Neuronal stem cell (in vitro differentiated cells): Measurements from ENCODE around the gene PRKAG1.

ENCODE experiments used
- DNase-seq: peaks from one replicate; pipeline ENCODE4 v3.0.0-alpha.2; 2013; ENCODE audit warnings: low spot score
- H2AFZ ChIP-seq: one replicate; pipeline ENCODE4 v1.6.1; 2013; ENCODE audit warnings: mild to moderate bottlenecking, low read length, inconsistent platforms
- H2AK5ac ChIP-seq: 2 replicates; pipeline ENCODE4 v1.6.1; 2013; ENCODE audit warnings: low read depth, mild to moderate bottlenecking, inconsistent platforms, low read length, moderate library complexity, mixed read lengths
- H2BK120ac ChIP-seq: 2 replicates; pipeline ENCODE4 v1.6.1; 2013; ENCODE audit warnings: low read depth, mild to moderate bottlenecking, inconsistent platforms, low read length, moderate library complexity, mixed read lengths
- H2BK12ac ChIP-seq: one replicate; pipeline ENCODE4 v1.6.1; 2013; ENCODE audit warnings: low read length, inconsistent platforms
- H2BK15ac ChIP-seq: 2 replicates; pipeline ENCODE4 v1.6.1; 2013; ENCODE audit warnings: mild to moderate bottlenecking, low read length, inconsistent platforms, mixed read lengths
- H2BK5ac ChIP-seq: one replicate; pipeline ENCODE4 v1.6.1; 2013; ENCODE audit warnings: inconsistent platforms, mild to moderate bottlenecking, low read length, moderate library complexity
- H3K14ac ChIP-seq: one replicate; pipeline ENCODE4 v1.6.1; 2013; ENCODE audit warnings: low read length, inconsistent platforms
- H3K18ac ChIP-seq: 2 replicates; pipeline ENCODE4 v1.6.1; 2013; ENCODE audit warnings: low read length, inconsistent platforms
- H3K23ac ChIP-seq: 2 replicates; pipeline ENCODE4 v1.6.1; 2013; ENCODE audit warnings: low read depth, mild to moderate bottlenecking, mixed read lengths, low read length, inconsistent platforms; ENCODE audit not compliant: poor library complexity
- H3K27ac ChIP-seq: replicated peaks from 3 replicates; pipeline ENCODE4 v1.5.1; 2013; ENCODE audit warnings: low read length, inconsistent platforms
- H3K27me3 ChIP-seq, 3 experiments: 2 replicates each; pipeline ENCODE4 v1.6.1; 2013; ENCODE audit warnings: low read length in 3 of 3, mild to moderate bottlenecking in 2 of 3, inconsistent platforms in 1 of 3, low read depth in 1 of 3, mixed read lengths in 1 of 3, moderate library complexity in 1 of 3; ENCODE audit not compliant: control insufficient read depth in 3 of 3, insufficient read depth in 3 of 3
- H3K36me3 ChIP-seq, 2 donors: replicated peaks in 1 of 2; 2 replicates each; pipeline ENCODE4 v1.6.1; 2013; ENCODE audit warnings: low read length in 2 of 2; ENCODE audit not compliant: control insufficient read depth in 2 of 2, insufficient read depth in 2 of 2
- H3K4ac ChIP-seq: 2 replicates; pipeline ENCODE4 v1.6.1; 2013; ENCODE audit warnings: inconsistent platforms, mild to moderate bottlenecking, low read length, moderate library complexity
- H3K4me1 ChIP-seq, 2 donors: 1 replicate in 1 of 2; 2 replicates in 1 of 2; pipeline ENCODE4 v1.6.1; 2013; ENCODE audit warnings: low read length in 2 of 2, low read depth in 1 of 2; ENCODE audit not compliant: control insufficient read depth in 2 of 2, insufficient read depth in 1 of 2
- H3K4me2 ChIP-seq: one replicate; pipeline ENCODE4 v1.6.1; 2013; ENCODE audit warnings: mild to moderate bottlenecking, low read length, inconsistent platforms; ENCODE audit not compliant: insufficient read depth, poor library complexity, severe bottlenecking
- H3K4me3 ChIP-seq, 2 donors: 2 replicates each; pipeline ENCODE4 v1.5.1; 2013; ENCODE audit warnings: low read length in 2 of 2, mild to moderate bottlenecking in 2 of 2, inconsistent platforms in 1 of 2, moderate library complexity in 1 of 2
- H3K79me1 ChIP-seq: one replicate; pipeline ENCODE4 v1.6.1; 2013; ENCODE audit warnings: low read depth, mild to moderate bottlenecking, inconsistent platforms, low read length, moderate library complexity
- H3K9ac ChIP-seq: one replicate; pipeline ENCODE4 v1.6.1; 2013; ENCODE audit warnings: mild to moderate bottlenecking, low read depth, low read length, inconsistent platforms; ENCODE audit not compliant: poor library complexity
- H3K9me3 ChIP-seq, 2 donors: replicated peaks in 1 of 2; 2 replicates each; pipeline versions ENCODE3 to v1.6.1; 2013; ENCODE audit warnings: low read length in 2 of 2, mild to moderate bottlenecking in 2 of 2, inconsistent platforms in 1 of 2, low read depth in 1 of 2, mixed read lengths in 1 of 2, moderate library complexity in 1 of 2; ENCODE audit not compliant: control insufficient read depth in 2 of 2, insufficient read depth in 1 of 2
- H4K8ac ChIP-seq: one replicate; pipeline ENCODE4 v1.6.1; 2013; ENCODE audit warnings: low read depth, mild to moderate bottlenecking, inconsistent platforms, low read length, moderate library complexity
- H4K91ac ChIP-seq: one replicate; pipeline ENCODE4 v1.6.1; 2013; ENCODE audit warnings: low read length, low read depth, mild to moderate bottlenecking, inconsistent platforms; ENCODE audit not compliant: poor library complexity
- WGBS, 2 donors: extraction: QIAGEN DNeasy Blood & Tissue Kit; methylation state at CpG; one replicate each; pipeline ENCODE4 v1.1.7; 2013; ENCODE audit warnings: missing lambda C conversion rate in 2 of 2, mixed read lengths in 1 of 2; ENCODE audit not compliant: insufficient read length in 2 of 2, insufficient replicate concordance in 1 of 2; ENCODE audit errors: extremely low coverage in 2 of 2; 5-methylcytosine and 5-hydroxymethylcytosine counted together

PRKAG1 gene

DNA sequence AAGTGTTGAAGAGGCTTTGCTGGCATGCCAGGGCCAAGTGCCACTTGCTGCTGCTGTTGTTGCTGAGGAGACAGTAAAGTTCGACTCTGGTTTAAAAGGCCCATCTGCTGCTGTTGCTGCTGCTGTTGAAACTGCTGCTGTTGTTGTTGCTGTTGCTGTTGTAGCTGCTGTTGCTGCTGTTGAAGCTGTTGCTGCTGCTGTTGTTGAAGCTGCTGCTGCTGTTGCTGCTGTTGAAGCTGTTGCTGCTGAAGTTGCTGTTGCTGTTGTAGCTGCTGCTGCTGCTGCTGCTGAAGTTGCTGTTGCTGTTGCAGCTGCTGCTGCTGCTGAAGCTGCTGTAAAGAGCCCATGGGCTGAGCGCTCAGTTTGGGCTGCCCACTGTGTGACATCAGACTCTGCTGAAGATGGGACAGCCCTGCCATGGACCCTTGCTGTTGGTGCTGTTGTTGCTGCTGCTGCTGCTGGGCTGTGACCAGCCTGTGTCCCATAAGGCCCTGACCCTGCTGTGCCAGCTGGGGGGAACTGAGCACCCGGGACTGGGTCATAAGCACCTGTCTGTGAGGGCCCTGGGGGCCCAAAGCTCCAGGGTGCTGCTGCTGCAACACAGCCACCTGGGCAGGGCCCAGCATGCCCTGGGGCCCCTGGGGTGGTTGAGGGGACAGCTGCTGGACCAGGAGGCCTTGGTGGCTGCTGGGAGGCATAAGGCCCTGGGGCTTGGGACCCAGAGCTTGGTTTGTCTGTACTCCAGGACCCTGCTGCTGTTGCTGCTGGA, 14.3 kb upstream of the PRKAG1 start:
- Histone ChIP-seq H3K27me3 (no peaks in the 10 kb centered on the region), H4K8ac (no peak overlapping the region), H3K4me1 (no peaks in the 10 kb centered on the region), H2BK12ac (no peak overlapping the region), H2BK120ac (no peak overlapping the region), H3K27ac (no peak overlapping the region), H3K36me3 (peaks cover 76 to 98% of the 10 kb centered on the region in 2 donors), H2BK5ac (no peak overlapping the region), H4K91ac (no peak overlapping the region), H2BK15ac (no peak overlapping the region), H3K14ac (no peak overlapping the region), H3K18ac (no peak overlapping the region), H3K4ac (no peak overlapping the region), H3K79me1 (peaks cover 16% of the 10 kb centered on the region), H3K9me3 (no peaks in the 10 kb centered on the region), H3K4me3 (no peak overlapping the region), H3K9ac (no peak overlapping the region), H3K4me2 (no peak overlapping the region), H2AK5ac (no peak overlapping the region), H3K23ac (no peak overlapping the region), H2AFZ (no peak overlapping the region)
- no CpG with 5 or more reads among the region's 3 CpGs for WGBS, 2 donors
- no peak for DNase-seq

DNA sequence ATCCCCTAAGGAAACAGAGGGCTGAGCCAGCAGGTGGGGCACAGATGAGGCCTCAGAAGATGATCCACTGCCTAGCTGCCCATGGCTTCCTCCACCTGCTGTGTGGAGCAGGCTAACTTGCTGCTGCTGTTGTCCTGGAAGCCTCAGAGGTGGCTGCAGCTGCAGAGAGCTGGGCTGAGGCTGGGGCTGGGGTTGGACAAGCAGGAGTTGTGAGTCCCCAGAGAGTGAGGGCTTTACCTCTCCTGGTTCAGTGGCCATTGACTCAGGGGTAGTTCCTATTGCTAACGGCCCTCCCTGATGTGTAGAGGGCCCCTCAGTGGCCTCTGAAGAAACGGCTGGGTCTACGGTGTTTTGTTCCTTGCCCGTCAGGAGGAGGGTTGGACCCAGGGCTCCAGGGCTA, 13.7 kb upstream of the PRKAG1 start:
- Histone ChIP-seq H3K27me3 (no peaks in the 10 kb centered on the region), H2AFZ (no peak overlapping the region), H3K4me2 (no peak overlapping the region), H2BK15ac (no peak overlapping the region), H3K4me1 (no peaks in the 10 kb centered on the region), H2BK12ac (no peak overlapping the region), H3K27ac (no peak overlapping the region), H2AK5ac (no peak overlapping the region), H3K9ac (no peak overlapping the region), H4K8ac (no peak overlapping the region), H3K4me3 (no peak overlapping the region), H3K4ac (no peak overlapping the region), H3K18ac (no peak overlapping the region), H3K36me3 (peaks cover 74 to 98% of the 10 kb centered on the region in 2 donors), H4K91ac (no peak overlapping the region), H3K23ac (no peak overlapping the region), H3K14ac (no peak overlapping the region), H2BK5ac (no peak overlapping the region), H3K9me3 (no peaks in the 10 kb centered on the region), H2BK120ac (no peak overlapping the region), H3K79me1 (peaks cover 11% of the 10 kb centered on the region)
- WGBS, 2 donors: no CpG with 5 or more reads among the region's 4 CpGs
- no peak for DNase-seq

DNA sequence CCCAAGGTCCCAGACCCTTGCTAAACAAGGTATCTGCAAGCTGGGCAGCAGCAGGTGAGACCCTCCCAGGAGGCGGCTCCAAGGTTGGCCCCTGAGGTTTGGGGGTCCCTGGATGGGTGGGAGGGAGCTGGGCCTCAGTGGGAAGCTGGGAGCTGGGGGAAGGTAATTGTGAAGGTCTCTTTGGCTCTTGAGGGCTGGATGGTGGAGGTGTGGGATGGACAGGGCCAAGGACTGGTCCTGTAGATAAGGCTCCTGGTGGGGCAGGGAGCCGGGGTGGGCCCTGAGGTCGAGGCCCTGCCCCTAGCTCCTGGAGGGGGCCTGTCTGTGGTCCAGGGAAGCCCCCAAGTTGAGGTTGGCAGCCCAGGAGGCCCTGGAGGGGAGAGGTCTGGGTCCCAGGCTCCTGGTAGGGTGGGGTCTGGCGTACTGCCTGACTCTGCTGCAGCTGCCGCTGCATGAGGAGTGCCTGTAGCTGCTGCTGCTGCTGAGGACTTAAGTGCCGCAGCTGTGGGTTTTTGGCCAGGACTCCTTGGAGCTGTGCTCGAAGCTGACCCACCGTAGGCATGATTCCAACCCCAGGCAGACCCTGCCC, 13.1 kb upstream of the PRKAG1 start:
- Histone ChIP-seq H2AFZ (no peak overlapping the region), H3K4me1 (no peaks in the 10 kb centered on the region), H4K8ac (no peak overlapping the region), H2AK5ac (no peak overlapping the region), H2BK120ac (no peak overlapping the region), H2BK12ac (no peak overlapping the region), H3K27me3 (no peaks in the 10 kb centered on the region), H3K79me1 (peaks cover 7% of the 10 kb centered on the region), H3K4ac (no peak overlapping the region), H3K18ac (no peak overlapping the region), H4K91ac (no peak overlapping the region), H2BK5ac (no peak overlapping the region), H3K4me2 (no peak overlapping the region), H3K36me3 (peaks cover 70 to 98% of the 10 kb centered on the region in 2 donors), H2BK15ac (no peak overlapping the region), H3K4me3 (no peak overlapping the region), H3K14ac (peak overlapping the region; percentile 5), H3K23ac (no peak overlapping the region), H3K9me3 (no peaks in the 10 kb centered on the region), H3K9ac (no peak overlapping the region), H3K27ac (no peak overlapping the region)
- DNase-seq: no peak
- no CpG with 5 or more reads among the region's 8 CpGs for WGBS, 2 donors

DNA sequence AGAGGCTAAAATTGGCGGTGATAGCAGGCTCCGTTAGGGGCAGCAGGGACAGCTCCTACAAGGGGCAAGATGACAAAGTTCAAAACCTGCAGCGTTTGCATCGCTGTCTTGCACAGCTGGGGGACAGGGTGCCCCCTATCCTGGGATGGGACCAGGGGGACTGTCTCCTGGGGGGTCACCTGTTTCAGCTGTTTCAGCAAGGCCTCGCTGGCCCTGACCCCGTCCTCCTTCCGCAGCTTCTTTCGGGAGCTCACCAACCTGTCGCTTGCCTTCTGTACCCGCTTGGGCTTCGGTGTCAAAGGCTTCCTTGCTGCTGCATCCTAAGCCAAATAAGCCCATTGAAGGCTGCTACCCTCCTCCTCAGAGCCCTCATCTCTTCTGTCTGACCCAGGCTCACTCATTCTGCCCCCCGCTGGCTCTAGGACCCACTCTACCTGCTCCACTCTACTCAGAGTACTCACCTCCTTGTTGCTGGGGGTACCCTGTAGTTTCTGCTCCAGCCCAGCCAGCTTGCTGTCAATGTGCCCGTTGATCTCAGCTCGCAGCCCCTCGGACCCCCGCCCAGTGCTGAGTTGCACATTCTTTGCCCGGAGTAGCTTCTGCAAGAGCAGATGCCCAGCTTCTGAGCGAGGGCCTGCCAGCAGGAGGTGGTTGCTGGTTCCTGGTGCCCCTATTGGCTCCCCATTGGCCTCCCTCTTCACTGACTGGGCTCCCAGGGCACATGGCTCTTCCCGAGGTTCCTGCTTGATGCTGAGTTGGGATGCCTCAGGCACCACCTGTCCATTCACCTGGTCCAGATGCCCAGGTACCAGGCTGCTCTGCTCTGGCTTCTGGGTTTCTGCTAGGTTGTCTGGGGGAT, 12.4 kb upstream of the PRKAG1 start:
- Histone ChIP-seq H3K36me3 (peaks cover 77 to 99% of the 10 kb centered on the region in 2 donors), H3K27ac (no peak overlapping the region), H2BK12ac (no peak overlapping the region), H3K27me3 (no peaks in the 10 kb centered on the region), H3K23ac (no peak overlapping the region), H2BK5ac (no peak overlapping the region), H3K4me1 (no peaks in the 10 kb centered on the region), H3K18ac (no peak overlapping the region), H4K8ac (no peak overlapping the region), H3K4me3 (no peak overlapping the region), H3K9ac (no peak overlapping the region), H2AFZ (no peak overlapping the region), H3K79me1 (peaks cover 7% of the 10 kb centered on the region), H3K9me3 (no peaks in the 10 kb centered on the region), H3K4me2 (no peak overlapping the region), H3K4ac (no peak overlapping the region), H2BK15ac (no peak overlapping the region), H2BK120ac (no peak overlapping the region), H2AK5ac (no peak overlapping the region), H4K91ac (no peak overlapping the region), H3K14ac (peak overlapping the region; percentile 5)
- no CpG with 5 or more reads among the region's 19 CpGs for WGBS, 2 donors
- DNase-seq: no peak
